HEK293 (cell line): ENCODE data around the gene ACADVL.

ENCODE experiments used
- CTCF ChIP-seq: fragments of 450-650 bp; formaldehyde crosslinking; IDR thresholded peaks from 2 replicates; pipeline ENCODE4 v1.5.1; 2016; ENCODE audit warnings: missing biosample characterization, missing genetic modification characterization
- ZNF266 ChIP-seq: fragments of 450-650 bp; formaldehyde crosslinking; IDR thresholded peaks from 2 replicates; pipeline ENCODE4 v1.5.1; 2016; ENCODE audit warnings: missing biosample characterization, missing genetic modification characterization, low read depth

- no peak for TF ChIP-seq ZNF266 (tag by site-specific recombination)
- no peak for TF ChIP-seq CTCF
These were observed 10.8 kb upstream of the ACADVL start for GRCh38 chr17:7208754-7209460.
